ENCODE results near the gene MAP3K10. TPM values are rescaled to one million over a fixed set of nuclear protein-coding genes. Genes with fewer than 3 reads are reported as not detected.
"Not testable (repeated sequence)": the region's sequence is repeated elsewhere in the genome, so short reads cannot be mapped to it uniquely, and the experiment has no call there.

Gene MAP3K10
- 4.2 TPM for total RNA-seq
- 10 to 100 TPM in 6 of 8 donors, 1 to 10 TPM in 2; 7.4 to 12.6 (median 11.0) TPM for polyA plus RNA-seq (ENCODE audit: insufficient read depth in 1 of 8, insufficient read length in 8 of 8, low replicate concordance in 1 of 8)
- long read RNA-seq, donor 1 = 0 reads
- long read RNA-seq, donor 2 = 0 reads
- long read RNA-seq, donor 3 = 0 reads
- long read RNA-seq, donor 4 = 0 reads
- long read RNA-seq, donor 5, partial matches to known transcripts = 0 of 1 reads
- long read RNA-seq, donor 5, other reads (novel, unspliced or antisense) = 0 of 1 reads
- long read RNA-seq, donor 6, partial matches to known transcripts = 0 of 1 reads
- long read RNA-seq, donor 6, other reads (novel, unspliced or antisense) = 0 of 1 reads
- long read RNA-seq, donor 7 = 0 reads
- long read RNA-seq, donor 8 = 0 reads
- long read RNA-seq, donor 9 = 0 reads
- long read RNA-seq, donor 10 = 0 reads
- long read RNA-seq, donor 11 = 0 reads

DNA sequence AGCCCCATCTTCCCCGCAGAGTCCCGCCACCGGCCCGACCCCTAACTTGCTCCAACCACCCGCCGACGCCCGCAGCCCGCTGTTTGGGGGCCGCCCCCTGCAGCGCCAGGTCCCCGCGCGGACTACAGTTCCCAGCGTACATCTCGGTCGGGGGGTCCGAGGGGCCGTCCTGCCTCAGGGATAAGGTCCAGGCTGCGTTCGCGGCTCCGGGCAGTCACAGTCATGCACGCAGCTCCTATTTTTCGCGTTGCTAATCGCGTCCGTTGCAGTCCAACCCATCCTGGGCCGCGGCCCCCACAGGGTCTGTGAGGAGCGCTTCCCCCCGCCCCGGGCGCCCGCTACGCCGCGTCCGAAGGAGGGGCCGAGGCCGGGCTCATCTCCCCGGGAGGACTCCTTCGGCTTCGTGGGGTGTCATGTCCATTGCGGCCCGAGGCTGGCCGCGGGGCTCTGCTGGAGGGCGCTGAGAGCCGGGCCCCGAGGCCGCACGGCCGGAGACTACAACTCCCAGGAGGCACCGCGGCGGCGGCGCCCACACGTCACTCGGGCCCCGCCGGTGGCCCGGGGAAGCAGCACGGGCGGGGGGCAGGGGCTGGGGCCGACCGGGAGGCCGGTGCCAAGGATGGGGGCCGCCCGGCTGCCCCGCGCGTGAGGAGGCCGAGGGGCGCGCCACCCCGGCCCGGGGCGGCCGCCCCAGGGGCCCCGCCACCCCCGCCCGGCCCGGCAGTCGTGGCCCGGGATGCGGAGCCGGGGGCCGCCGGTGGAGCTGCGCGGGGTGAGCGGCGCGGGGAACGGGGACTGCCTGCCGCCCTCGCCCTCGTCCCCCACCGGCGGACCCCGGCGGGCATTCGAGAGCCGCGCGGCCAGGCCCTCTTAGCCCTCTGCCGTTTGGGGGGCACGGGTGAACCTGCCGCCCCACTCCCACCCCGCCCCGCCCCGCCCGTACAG, at the start of gene MAP3K10:
TSS of gene MAP3K10 (plus strand) at position 536 of the 945 bp plus-strand sequence. CDS start 606 bp downstream, outside the sequence.
- peak; percentile 85 for DNase-seq
- WGBS (ENCODE audit: insufficient coverage) = under 1% methylated on average over 110 of the region's 116 CpGs

GRCh38 chr19:40141551-40141950, 49.7 kb upstream of the MAP3K10 start:
- Histone ChIP-seq H3K27ac (ENCODE audit: low read length) (no peak overlapping the region), H3K4me1 (ENCODE audit: control insufficient read depth, insufficient read depth, low read length) (no peaks in the 10 kb centered on the region), H3K36me3 (ENCODE audit: control insufficient read depth, insufficient read depth, low read length) (no peaks in the 10 kb centered on the region), H3K9me3 (replicated peaks; ENCODE audit: control insufficient read depth, low read depth, low read length) (peaks cover 3% of the 10 kb centered on the region), H3K4me3 (ENCODE audit: low read length) (no peak overlapping the region), H3K27me3 (ENCODE audit: control insufficient read depth, insufficient read depth, low read length) (peaks cover 3% of the 10 kb centered on the region)
- DNase-seq = no peak
- no CpG with 5 or more reads among the region's 3 CpGs for WGBS (ENCODE audit: insufficient coverage)

More for the DNA sequence above, at the start of gene MAP3K10:
- H3K4me3 ChIP-seq (ENCODE audit: low read length) = peak within 1 kb of the TSS; percentile 99
- peaks cover 14% of the 10 kb centered on the region for H3K4me1 ChIP-seq (ENCODE audit: control insufficient read depth, insufficient read depth, low read length)
- no peaks in the 10 kb centered on the region for H3K9me3 ChIP-seq (replicated peaks; ENCODE audit: control insufficient read depth, low read depth, low read length)
- no peaks in the 10 kb centered on the region for H3K36me3 ChIP-seq (ENCODE audit: control insufficient read depth, insufficient read depth, low read length)
- H3K27me3 ChIP-seq (ENCODE audit: control insufficient read depth, insufficient read depth, low read length) = no peaks in the 10 kb centered on the region
- H3K27ac ChIP-seq (ENCODE audit: low read length) = peak within 1 kb of the TSS; percentile 84

DNA sequence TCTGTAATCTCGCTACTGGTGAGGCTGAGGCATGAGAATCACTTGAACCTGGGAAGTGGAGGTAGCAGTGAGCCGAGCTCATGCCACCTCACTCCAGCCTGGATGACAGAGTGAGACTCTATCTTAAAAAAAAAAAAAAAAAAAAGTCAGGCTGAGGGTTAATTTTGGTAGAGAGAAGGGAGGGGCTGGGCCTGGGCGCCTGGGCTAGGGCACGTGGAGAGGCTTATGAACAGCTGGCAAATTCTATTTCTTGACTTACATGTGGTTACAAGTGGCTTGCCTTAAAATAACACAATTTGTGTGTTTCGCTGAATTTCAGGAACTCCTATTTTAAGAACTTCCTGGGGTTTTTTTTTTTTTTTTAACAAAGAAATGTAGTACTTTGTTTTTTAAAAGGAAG, 47.6 kb upstream of the MAP3K10 start:
- Histone ChIP-seq H3K36me3 (ENCODE audit: control insufficient read depth, insufficient read depth, low read length) (no peaks in the 10 kb centered on the region), H3K9me3 (replicated peaks; ENCODE audit: control insufficient read depth, low read depth, low read length) (peaks cover 3% of the 10 kb centered on the region), H3K4me3 (ENCODE audit: low read length) (no peak overlapping the region), H3K4me1 (ENCODE audit: control insufficient read depth, insufficient read depth, low read length) (no peaks in the 10 kb centered on the region), H3K27me3 (ENCODE audit: control insufficient read depth, insufficient read depth, low read length) (no peaks in the 10 kb centered on the region), H3K27ac (ENCODE audit: low read length) (no peak overlapping the region)
- DNase-seq = peak; percentile 66
- WGBS (ENCODE audit: insufficient coverage) = no CpG with 5 or more reads among the region's 5 CpGs

GRCh38 chr19:40144151-40144550, 47.1 kb upstream of the MAP3K10 start:
- Histone ChIP-seq H3K27me3 (ENCODE audit: control insufficient read depth, insufficient read depth, low read length) (no peaks in the 10 kb centered on the region), H3K4me1 (ENCODE audit: control insufficient read depth, insufficient read depth, low read length) (no peaks in the 10 kb centered on the region), H3K36me3 (ENCODE audit: control insufficient read depth, insufficient read depth, low read length) (no peaks in the 10 kb centered on the region), H3K4me3 (ENCODE audit: low read length) (no peak overlapping the region), H3K9me3 (replicated peaks; ENCODE audit: control insufficient read depth, low read depth, low read length) (no peaks in the 10 kb centered on the region), H3K27ac (ENCODE audit: low read length) (no peak overlapping the region)
- DNase-seq = no peak
- WGBS (ENCODE audit: insufficient coverage) = 20% methylated on average over 1 of the region's 5 CpGs

DNA sequence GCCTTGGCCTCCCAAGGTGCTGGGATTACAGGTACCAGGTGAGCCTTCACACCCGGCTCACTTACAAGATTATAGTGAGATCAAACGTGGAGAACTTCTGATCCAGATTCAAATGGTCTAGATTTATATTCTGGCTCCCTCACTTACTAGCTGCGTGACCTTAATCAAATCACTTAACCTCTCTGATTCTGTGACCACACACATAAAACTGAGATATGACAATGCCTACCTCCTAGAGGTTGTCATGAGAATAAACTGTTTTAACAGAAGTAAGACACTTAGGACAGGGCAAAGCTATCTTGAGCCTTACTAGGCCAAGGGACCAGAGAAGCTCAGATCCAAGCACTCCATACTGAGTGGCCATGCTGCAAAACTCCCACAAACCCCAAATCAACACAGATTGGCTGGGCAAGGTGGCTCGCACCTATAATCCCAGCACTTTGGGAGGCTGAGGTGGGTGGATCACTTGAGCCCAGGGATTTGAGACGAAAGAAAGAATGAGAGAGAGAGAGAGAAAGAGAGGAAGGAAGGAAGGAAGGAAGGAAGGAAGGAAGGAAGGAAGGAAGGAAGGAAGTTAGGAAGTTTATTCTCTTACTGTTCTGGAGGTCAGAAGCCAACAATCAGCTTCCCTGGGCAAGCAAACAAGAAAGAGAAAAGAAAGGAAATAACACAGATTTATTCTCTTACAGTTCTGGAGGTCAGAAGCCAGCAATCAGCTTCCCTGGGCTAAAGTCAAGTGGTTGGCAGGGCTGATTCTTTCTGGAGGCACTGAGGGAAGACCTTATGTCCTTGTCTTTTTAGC, 46.1 kb upstream of the MAP3K10 start:
- H3K27ac ChIP-seq (ENCODE audit: low read length) = no peak overlapping the region
- WGBS (ENCODE audit: insufficient coverage) = 38% methylated on average over 1 of the region's 5 CpGs
- H3K4me1 ChIP-seq (ENCODE audit: control insufficient read depth, insufficient read depth, low read length) = no peaks in the 10 kb centered on the region
- H3K36me3 ChIP-seq (ENCODE audit: control insufficient read depth, insufficient read depth, low read length) = no peaks in the 10 kb centered on the region
- DNase-seq = no peak
- H3K4me3 ChIP-seq (ENCODE audit: low read length) = no peak overlapping the region
- no peaks in the 10 kb centered on the region for H3K27me3 ChIP-seq (ENCODE audit: control insufficient read depth, insufficient read depth, low read length)
- H3K9me3 ChIP-seq (replicated peaks; ENCODE audit: control insufficient read depth, low read depth, low read length) = no peaks in the 10 kb centered on the region

- DNase-seq; H3K36me3 ChIP-seq (ENCODE audit: control insufficient read depth, insufficient read depth, low read length); H3K27ac ChIP-seq (ENCODE audit: low read length); H3K4me1 ChIP-seq (ENCODE audit: control insufficient read depth, insufficient read depth, low read length); H3K27me3 ChIP-seq (ENCODE audit: control insufficient read depth, insufficient read depth, low read length); H3K9me3 ChIP-seq (replicated peaks; ENCODE audit: control insufficient read depth, low read depth, low read length); H3K4me3 ChIP-seq (ENCODE audit: low read length): not testable (repeated sequence)
- WGBS (ENCODE audit: insufficient coverage) = 70% methylated on average over 6 of the region's 6 CpGs
Observed at GRCh38 chr19:40145749-40146029, 45.5 kb upstream of the MAP3K10 start.

GRCh38 chr19:40147338-40147692, 43.9 kb upstream of the MAP3K10 start:
- 70% methylated on average over 2 of the region's 2 CpGs for WGBS (ENCODE audit: insufficient coverage)

GRCh38 chr19:40147693-40148347, 43.4 kb upstream of the MAP3K10 start:
- no peaks in the 10 kb centered on the region for H3K4me1 ChIP-seq (ENCODE audit: control insufficient read depth, insufficient read depth, low read length)
- H3K4me3 ChIP-seq (ENCODE audit: low read length) = no peak overlapping the region
- H3K9me3 ChIP-seq (replicated peaks; ENCODE audit: control insufficient read depth, low read depth, low read length) = no peaks in the 10 kb centered on the region
- no peak overlapping the region for H3K27ac ChIP-seq (ENCODE audit: low read length)
- 55% methylated on average over 15 of the region's 21 CpGs for WGBS (ENCODE audit: insufficient coverage)
- H3K27me3 ChIP-seq (ENCODE audit: control insufficient read depth, insufficient read depth, low read length) = no peaks in the 10 kb centered on the region
- DNase-seq = peak; percentile 46
- no peaks in the 10 kb centered on the region for H3K36me3 ChIP-seq (ENCODE audit: control insufficient read depth, insufficient read depth, low read length)

More at GRCh38 chr19:40147338-40147692, 43.9 kb upstream of the MAP3K10 start:
- Histone ChIP-seq H3K27ac (ENCODE audit: low read length) (no peak overlapping the region), H3K9me3 (replicated peaks; ENCODE audit: control insufficient read depth, low read depth, low read length) (no peaks in the 10 kb centered on the region), H3K27me3 (ENCODE audit: control insufficient read depth, insufficient read depth, low read length) (no peaks in the 10 kb centered on the region), H3K4me1 (ENCODE audit: control insufficient read depth, insufficient read depth, low read length) (no peaks in the 10 kb centered on the region), H3K36me3 (ENCODE audit: control insufficient read depth, insufficient read depth, low read length) (no peaks in the 10 kb centered on the region), H3K4me3 (ENCODE audit: low read length) (no peak overlapping the region)
- DNase-seq = no peak

GRCh38 chr19:40149501-40149900, 41.7 kb upstream of the MAP3K10 start:
- WGBS (ENCODE audit: insufficient coverage) = no CpG with 5 or more reads among the region's 3 CpGs
- H3K4me3 ChIP-seq (ENCODE audit: low read length) = no peak overlapping the region

More at GRCh38 chr19:40149501-40149900, 41.7 kb upstream of the MAP3K10 start:
- Histone ChIP-seq H3K27ac (ENCODE audit: low read length) (no peak overlapping the region), H3K27me3 (ENCODE audit: control insufficient read depth, insufficient read depth, low read length) (no peaks in the 10 kb centered on the region), H3K4me1 (ENCODE audit: control insufficient read depth, insufficient read depth, low read length) (no peaks in the 10 kb centered on the region), H3K36me3 (ENCODE audit: control insufficient read depth, insufficient read depth, low read length) (no peaks in the 10 kb centered on the region), H3K9me3 (replicated peaks; ENCODE audit: control insufficient read depth, low read depth, low read length) (no peaks in the 10 kb centered on the region)
- no peak for DNase-seq

All from muscle of leg (tissue), 16 donors.